Measurements from ENCODE around the gene TFDP1.
"Not testable (repeated sequence)": the region's sequence is repeated elsewhere in the genome, so short reads cannot be mapped to it uniquely, and the experiment has no call there.

TFDP1 gene

GRCh38 chr13:113618455-113618854, 33.9 kb downstream of the TFDP1 start:
- DNase-seq (ENCODE audit: low read depth), result no peak

- DNase-seq (ENCODE audit: low read depth), result no peak
Measured at GRCh38 chr13:113620036-113620796, 35.7 kb downstream of the TFDP1 start.

- no peak for DNase-seq (ENCODE audit: low read depth)
Measured at GRCh38 chr13:113621046-113621445, 36.5 kb downstream of the TFDP1 start.

GRCh38 chr13:113621498-113621897, 36.9 kb downstream of the TFDP1 start:
- DNase-seq (ENCODE audit: low read depth), result not testable (repeated sequence)

GRCh38 chr13:113621986-113622550, 37.5 kb downstream of the TFDP1 start:
- DNase-seq (ENCODE audit: low read depth), result not testable (repeated sequence)

- no peak for DNase-seq (ENCODE audit: low read depth)
Measured at GRCh38 chr13:113622791-113623490, 38.4 kb downstream of the TFDP1 start.

- no peak for DNase-seq (ENCODE audit: low read depth)
Measured at GRCh38 chr13:113623491-113624234, 39.1 kb downstream of the TFDP1 start.

- no peak for DNase-seq (ENCODE audit: low read depth)
Measured at GRCh38 chr13:113624235-113624587, 39.7 kb downstream of the TFDP1 start.

- DNase-seq (ENCODE audit: low read depth), result not testable (repeated sequence)
Measured at GRCh38 chr13:113624640-113625304, 40.2 kb downstream of the TFDP1 start.

- DNase-seq (ENCODE audit: low read depth), result no peak
Measured at GRCh38 chr13:113625965-113626721, 41.6 kb downstream of the TFDP1 start.

GRCh38 chr13:113627136-113627535, 42.6 kb downstream of the TFDP1 start:
- no peak for DNase-seq (ENCODE audit: low read depth)

- DNase-seq (ENCODE audit: low read depth), result no peak
Measured at GRCh38 chr13:113628291-113629270, 44.0 kb downstream of the TFDP1 start.

- no peak for DNase-seq (ENCODE audit: low read depth)
Measured at GRCh38 chr13:113629866-113630265, 45.3 kb downstream of the TFDP1 start.

- DNase-seq (ENCODE audit: low read depth), result no peak
Measured at GRCh38 chr13:113630296-113630695, 45.7 kb downstream of the TFDP1 start.

GRCh38 chr13:113630804-113631203, 46.3 kb downstream of the TFDP1 start:
- DNase-seq (ENCODE audit: low read depth), result no peak

- no peak for DNase-seq (ENCODE audit: low read depth)
Measured at GRCh38 chr13:113631341-113632095, 47.0 kb downstream of the TFDP1 start.

GRCh38 chr13:113632706-113633484, 48.3 kb downstream of the TFDP1 start:
- no peak for DNase-seq (ENCODE audit: low read depth)

- no peak for DNase-seq (ENCODE audit: low read depth)
Measured at GRCh38 chr13:113633485-113633873, 48.9 kb downstream of the TFDP1 start.

Data from activated T-cell treated with anti-CD3 and anti-CD28 coated beads for 48 hours (primary cell).